Neural progenitor cell (in vitro differentiated cells): ENCODE measurements around the gene GATAD2A. TPM values are rescaled to one million over a fixed set of nuclear protein-coding genes. Genes with fewer than 3 reads are reported as not detected.

ENCODE experiments used
- DNase-seq: peaks from one replicate; pipeline ENCODE4 v3.0.0-alpha.2; 2016; ENCODE audit warnings: low spot score
- H2AFZ ChIP-seq: fragments of 200-600 bp; sonication (generic); replicated peaks from 2 replicates; pipeline ENCODE4 v1.6.1; 2016; ENCODE audit warnings: antibody characterized with exemption
- H3F3A ChIP-seq: fragments of 200-600 bp; sonication (generic); 2 replicates; pipeline ENCODE4 v1.6.1; 2016; ENCODE audit warnings: antibody characterized with exemption, low read depth
- H3K27ac ChIP-seq: fragments of 200-600 bp; sonication (generic); 2 replicates; pipeline ENCODE4 v1.5.1; 2016; ENCODE audit warnings: mild to moderate bottlenecking
- H3K27me3 ChIP-seq: fragments of 200-600 bp; sonication (generic); 2 replicates; pipeline ENCODE4 v1.6.1; 2016; ENCODE audit warnings: mild to moderate bottlenecking, moderate library complexity
- H3K36me3 ChIP-seq: fragments of 200-600 bp; sonication (generic); 2 replicates; pipeline ENCODE4 v1.5.1; 2016
- H3K4me1 ChIP-seq: fragments of 200-600 bp; sonication (generic); 2 replicates; pipeline ENCODE4 v1.6.1; 2016; ENCODE audit warnings: mixed run types
- H3K4me2 ChIP-seq: fragments of 200-600 bp; sonication (generic); 2 replicates; pipeline ENCODE4 v1.6.1; 2016
- H3K4me3 ChIP-seq: fragments of 200-600 bp; sonication (generic); 2 replicates; pipeline ENCODE4 v1.5.1; 2016
- H3K79me2 ChIP-seq: fragments of 200-600 bp; sonication (generic); 2 replicates; pipeline ENCODE4 v1.6.1; 2016; ENCODE audit warnings: low read depth
- H3K9ac ChIP-seq: fragments of 200-600 bp; sonication (generic); 2 replicates; pipeline ENCODE4 v1.6.1; 2016
- H3K9me3 ChIP-seq: fragments of 200-600 bp; sonication (generic); 2 replicates; pipeline ENCODE4 v1.5.1; 2016; ENCODE audit warnings: low read depth
- H4K20me1 ChIP-seq: fragments of 200-600 bp; sonication (generic); 2 replicates; pipeline ENCODE4 v1.6.1; 2016; ENCODE audit warnings: low read depth
- H3K27ac Mint-ChIP-seq: 3 replicates; pipeline ENCODE4 v1.8.0; 2021; ENCODE audit warnings: mixed read lengths
- H3K27me3 Mint-ChIP-seq: 2 replicates; pipeline ENCODE4 v1.8.0; 2022; ENCODE audit warnings: low read depth, mild to moderate bottlenecking, inconsistent platforms, moderate library complexity, mixed read lengths; ENCODE audit not compliant: insufficient read depth
- H3K36me3 Mint-ChIP-seq: 3 replicates; pipeline ENCODE4 v1.8.0; 2021; ENCODE audit warnings: mixed read lengths
- H3K4me1 Mint-ChIP-seq: 3 replicates; pipeline ENCODE4 v1.8.0; 2021; ENCODE audit warnings: mixed read lengths
- H3K4me3 Mint-ChIP-seq: 3 replicates; pipeline ENCODE4 v1.8.0; 2021; ENCODE audit warnings: mild to moderate bottlenecking, moderate library complexity, mixed read lengths
- H3K9me3 Mint-ChIP-seq: 3 replicates; pipeline ENCODE4 v1.8.0; 2020; ENCODE audit warnings: mixed read lengths
- EZH2 ChIP-seq: fragments of 200-600 bp; sonication (generic); IDR thresholded peaks from 2 replicates; pipeline ENCODE4 v1.6.1; 2017; ENCODE audit warnings: antibody characterized with exemption, mild to moderate bottlenecking, moderate library complexity
- EZH2phosphoT487 ChIP-seq: fragments of 200-600 bp; sonication (generic); IDR thresholded peaks from 2 replicates; pipeline ENCODE4 v1.6.1; 2017; ENCODE audit warnings: antibody characterized with exemption
- total RNA-seq: library from RNA; depleted of rRNA; stranded (reverse); fragments of >200 nt; gene quantifications from 2 replicates; pipeline ENCODE4 v1.2.3, GENCODE V29; 2015; ENCODE audit warnings: low replicate concordance
- TF ChIP-seq, protein P1 (sequence below): fragments of 200-600 bp; sonication (generic); IDR thresholded peaks from 2 replicates; pipeline ENCODE4 v1.5.1; 2017; ENCODE audit warnings: antibody characterized with exemption, mild to moderate bottlenecking

Gene GATAD2A
- total RNA-seq, 1 donor from 2014 or later: 37.9 TPM

DNA sequence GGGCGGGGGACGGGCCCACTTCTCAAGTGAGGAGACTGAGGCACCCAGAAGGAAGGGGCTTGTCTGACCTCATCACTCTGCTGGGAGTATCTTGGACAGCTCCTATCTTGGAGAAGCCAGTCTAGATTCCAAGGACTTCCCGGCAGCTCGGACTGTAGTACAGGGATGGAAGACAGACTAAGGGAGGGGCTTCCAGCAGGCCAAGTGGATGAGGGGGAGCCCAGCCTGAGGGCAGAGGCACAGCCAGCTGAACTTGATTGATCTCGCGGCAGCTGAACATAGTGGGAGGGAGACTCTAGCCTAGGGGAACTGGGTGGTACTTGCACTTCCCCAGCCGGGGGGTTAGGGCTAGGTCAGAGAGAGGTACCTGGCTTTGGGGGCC, 133.3 kb downstream of the GATAD2A start:
- H3K27me3 ChIP-seq: peaks cover 48% of the 10 kb centered on the region
- H3K27me3 Mint-ChIP-seq: peaks cover 14% of the 10 kb centered on the region
- H3K4me1 ChIP-seq: no peaks in the 10 kb centered on the region
- H3K9me3 Mint-ChIP-seq: no peaks in the 10 kb centered on the region
- H3K36me3 ChIP-seq: no peaks in the 10 kb centered on the region
- peak overlapping the region; percentile 56 for H3K4me3 ChIP-seq
- H3K79me2 ChIP-seq: no peaks in the 10 kb centered on the region
- H2AFZ ChIP-seq: no peak overlapping the region
- H3K9ac ChIP-seq: no peak overlapping the region
- peaks cover 2% of the 10 kb centered on the region for H3K36me3 Mint-ChIP-seq
- H3F3A ChIP-seq: peaks cover 9% of the 10 kb centered on the region
- H3K27ac ChIP-seq: no peak overlapping the region
- TF ChIP-seq, protein P1, sequence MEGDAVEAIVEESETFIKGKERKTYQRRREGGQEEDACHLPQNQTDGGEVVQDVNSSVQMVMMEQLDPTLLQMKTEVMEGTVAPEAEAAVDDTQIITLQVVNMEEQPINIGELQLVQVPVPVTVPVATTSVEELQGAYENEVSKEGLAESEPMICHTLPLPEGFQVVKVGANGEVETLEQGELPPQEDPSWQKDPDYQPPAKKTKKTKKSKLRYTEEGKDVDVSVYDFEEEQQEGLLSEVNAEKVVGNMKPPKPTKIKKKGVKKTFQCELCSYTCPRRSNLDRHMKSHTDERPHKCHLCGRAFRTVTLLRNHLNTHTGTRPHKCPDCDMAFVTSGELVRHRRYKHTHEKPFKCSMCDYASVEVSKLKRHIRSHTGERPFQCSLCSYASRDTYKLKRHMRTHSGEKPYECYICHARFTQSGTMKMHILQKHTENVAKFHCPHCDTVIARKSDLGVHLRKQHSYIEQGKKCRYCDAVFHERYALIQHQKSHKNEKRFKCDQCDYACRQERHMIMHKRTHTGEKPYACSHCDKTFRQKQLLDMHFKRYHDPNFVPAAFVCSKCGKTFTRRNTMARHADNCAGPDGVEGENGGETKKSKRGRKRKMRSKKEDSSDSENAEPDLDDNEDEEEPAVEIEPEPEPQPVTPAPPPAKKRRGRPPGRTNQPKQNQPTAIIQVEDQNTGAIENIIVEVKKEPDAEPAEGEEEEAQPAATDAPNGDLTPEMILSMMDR: no peak
- TF ChIP-seq EZH2phosphoT487: no peak
- TF ChIP-seq EZH2: no peak
- H3K4me3 Mint-ChIP-seq: peak overlapping the region; percentile 79
- peaks cover 12% of the 10 kb centered on the region for H3K4me1 Mint-ChIP-seq
- H3K27ac Mint-ChIP-seq: no peak overlapping the region
- H3K9me3 ChIP-seq: no peaks in the 10 kb centered on the region
- DNase-seq: no peak
- H4K20me1 ChIP-seq: peaks cover 4% of the 10 kb centered on the region
- H3K4me2 ChIP-seq: peak overlapping the region; percentile 79

DNA sequence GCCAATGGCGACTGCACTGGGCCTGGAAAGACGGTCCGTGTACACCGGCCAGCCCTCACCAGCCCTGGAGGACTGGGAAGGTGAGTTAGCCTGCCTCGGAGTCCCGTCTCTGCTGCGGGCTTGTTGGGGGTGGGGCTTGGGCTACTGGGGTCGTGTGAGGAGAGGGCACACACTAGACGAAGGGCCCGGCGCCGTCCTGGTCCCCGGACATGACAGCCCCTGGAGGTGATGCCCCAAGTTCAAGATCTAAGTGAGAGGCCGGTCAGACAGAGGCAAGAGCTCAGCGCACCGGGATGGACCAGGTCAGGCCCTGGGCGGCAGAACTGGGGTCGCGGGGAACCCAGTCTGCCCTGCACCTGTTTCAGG, 134.2 kb downstream of the GATAD2A start:
- H3K79me2 ChIP-seq: no peaks in the 10 kb centered on the region

DNA sequence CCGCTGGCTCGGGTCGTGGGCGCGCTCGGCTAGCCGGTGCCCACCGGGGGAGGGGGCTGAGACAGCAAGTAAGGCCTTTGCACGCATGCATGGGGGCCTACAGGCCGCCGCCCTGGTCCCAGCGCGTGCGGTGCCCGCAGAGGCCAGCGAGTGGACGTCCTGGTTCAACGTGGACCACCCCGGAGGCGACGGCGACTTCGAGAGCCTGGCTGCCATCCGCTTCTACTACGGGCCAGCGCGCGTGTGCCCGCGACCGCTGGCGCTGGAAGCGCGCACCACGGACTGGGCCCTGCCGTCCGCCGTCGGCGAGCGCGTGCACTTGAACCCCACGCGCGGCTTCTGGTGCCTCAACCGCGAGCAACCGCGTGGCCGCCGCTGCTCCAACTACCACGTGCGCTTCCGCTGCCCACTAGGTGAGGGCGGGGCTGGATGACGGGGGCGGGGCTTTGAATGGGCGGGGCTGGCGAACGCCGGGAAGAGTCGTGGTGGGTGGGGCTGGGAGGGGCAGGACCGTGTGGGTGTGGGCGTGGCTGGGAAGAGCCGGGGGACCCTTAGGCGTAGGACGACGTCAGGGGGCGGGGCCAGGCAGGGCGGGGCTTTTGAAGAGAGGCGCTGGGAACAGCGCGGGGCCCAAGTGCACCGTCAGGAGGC, 134.7 kb downstream of the GATAD2A start:
- Histone ChIP-seq H3K4me1 (no peaks in the 10 kb centered on the region), H3K4me3 (no peak overlapping the region), H3K9ac (no peak overlapping the region), H3K79me2 (no peaks in the 10 kb centered on the region), H3K27ac (no peak overlapping the region), H2AFZ (no peak overlapping the region), H4K20me1 (no peaks in the 10 kb centered on the region), H3F3A (peaks cover 3% of the 10 kb centered on the region), H3K4me2 (no peak overlapping the region), H3K9me3 (no peaks in the 10 kb centered on the region), H3K27me3 (peaks cover 48% of the 10 kb centered on the region), H3K36me3 (no peaks in the 10 kb centered on the region)
- no peak overlapping the region for H3K27ac Mint-ChIP-seq
- DNase-seq: peak; percentile 59
- peaks cover 2% of the 10 kb centered on the region for H3K36me3 Mint-ChIP-seq
- no peaks in the 10 kb centered on the region for H3K9me3 Mint-ChIP-seq
- H3K4me1 Mint-ChIP-seq: peaks cover 12% of the 10 kb centered on the region
- no peak overlapping the region for H3K4me3 Mint-ChIP-seq
- TF ChIP-seq, protein P1: no peak
- TF ChIP-seq EZH2 (no peak), EZH2phosphoT487 (no peak)
- H3K27me3 Mint-ChIP-seq: peaks cover 13% of the 10 kb centered on the region

More for the DNA sequence above, 134.2 kb downstream of the GATAD2A start:
- H3K4me3 Mint-ChIP-seq: no peak overlapping the region
- H3F3A ChIP-seq: peaks cover 3% of the 10 kb centered on the region
- TF ChIP-seq, protein P1: no peak
- no peak for TF ChIP-seq EZH2
- TF ChIP-seq EZH2phosphoT487: no peak
- no peak overlapping the region for H3K9ac ChIP-seq
- H3K36me3 ChIP-seq: no peaks in the 10 kb centered on the region
- H3K27ac ChIP-seq: no peak overlapping the region
- H3K4me1 ChIP-seq: no peaks in the 10 kb centered on the region
- H2AFZ ChIP-seq: no peak overlapping the region
- H3K4me1 Mint-ChIP-seq: peaks cover 12% of the 10 kb centered on the region
- no peak overlapping the region for H3K4me2 ChIP-seq
- H3K4me3 ChIP-seq: no peak overlapping the region
- H3K27ac Mint-ChIP-seq: no peak overlapping the region
- H3K36me3 Mint-ChIP-seq: peaks cover 2% of the 10 kb centered on the region
- H3K9me3 ChIP-seq: no peaks in the 10 kb centered on the region
- no peaks in the 10 kb centered on the region for H4K20me1 ChIP-seq
- no peaks in the 10 kb centered on the region for H3K9me3 Mint-ChIP-seq
- peaks cover 13% of the 10 kb centered on the region for H3K27me3 Mint-ChIP-seq
- no peak for DNase-seq
- H3K27me3 ChIP-seq: peaks cover 48% of the 10 kb centered on the region
